Measurements from ENCODE around the gene CAMK1G. TPM values are rescaled to one million over a fixed set of nuclear protein-coding genes. Genes with fewer than 3 reads are reported as not detected.

Gene CAMK1G
- total RNA-seq, 2 donors from 2014 or later: 0.55 to 2.1 TPM

DNA sequence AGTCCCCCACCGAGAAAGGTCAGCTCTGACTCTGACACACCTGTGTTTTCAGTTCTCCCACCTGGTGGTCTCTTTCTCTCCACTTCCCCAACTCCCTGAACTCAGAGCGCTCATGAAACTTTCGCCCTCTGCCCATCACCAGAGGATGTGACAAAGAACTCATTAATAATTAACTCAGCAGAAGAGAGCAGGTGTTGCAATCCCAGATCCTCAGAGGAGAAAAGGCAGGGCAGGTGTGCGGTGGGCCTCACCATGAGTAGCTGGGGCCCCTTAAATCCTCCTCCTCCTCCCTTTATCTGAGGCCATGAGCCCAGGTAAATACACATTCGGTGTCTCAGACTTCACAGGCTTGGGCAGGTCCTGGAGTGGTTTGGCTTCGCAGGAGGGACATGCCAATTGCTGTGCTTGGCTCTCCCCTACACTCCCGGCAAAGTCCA is 70.4 kb downstream of the CAMK1G start:
- no peaks in the 10 kb centered on the region for H3K36me3 ChIP-seq (ENCODE audit: control insufficient read depth, insufficient read depth, low read length)
- DNase-seq: no peak
- TF ChIP-seq, protein P1, sequence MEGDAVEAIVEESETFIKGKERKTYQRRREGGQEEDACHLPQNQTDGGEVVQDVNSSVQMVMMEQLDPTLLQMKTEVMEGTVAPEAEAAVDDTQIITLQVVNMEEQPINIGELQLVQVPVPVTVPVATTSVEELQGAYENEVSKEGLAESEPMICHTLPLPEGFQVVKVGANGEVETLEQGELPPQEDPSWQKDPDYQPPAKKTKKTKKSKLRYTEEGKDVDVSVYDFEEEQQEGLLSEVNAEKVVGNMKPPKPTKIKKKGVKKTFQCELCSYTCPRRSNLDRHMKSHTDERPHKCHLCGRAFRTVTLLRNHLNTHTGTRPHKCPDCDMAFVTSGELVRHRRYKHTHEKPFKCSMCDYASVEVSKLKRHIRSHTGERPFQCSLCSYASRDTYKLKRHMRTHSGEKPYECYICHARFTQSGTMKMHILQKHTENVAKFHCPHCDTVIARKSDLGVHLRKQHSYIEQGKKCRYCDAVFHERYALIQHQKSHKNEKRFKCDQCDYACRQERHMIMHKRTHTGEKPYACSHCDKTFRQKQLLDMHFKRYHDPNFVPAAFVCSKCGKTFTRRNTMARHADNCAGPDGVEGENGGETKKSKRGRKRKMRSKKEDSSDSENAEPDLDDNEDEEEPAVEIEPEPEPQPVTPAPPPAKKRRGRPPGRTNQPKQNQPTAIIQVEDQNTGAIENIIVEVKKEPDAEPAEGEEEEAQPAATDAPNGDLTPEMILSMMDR (conservative IDR thresholded peaks at IDR 0.05): no peak
- Mint-ChIP-seq H3K36me3 (ENCODE audit: low read depth) (no peaks in the 10 kb centered on the region), H3K27ac (peak overlapping the region; percentile 87), H3K4me3 (peak overlapping the region; percentile 12), H3K4me1 (peaks cover 47% of the 10 kb centered on the region), H3K27me3 (ENCODE audit: insufficient read depth) (peaks cover 1% of the 10 kb centered on the region), H3K9me3 (no peaks in the 10 kb centered on the region)
- no peak overlapping the region for H3K9ac ChIP-seq (ENCODE audit: extremely low read depth, low read length, poor library complexity, severe bottlenecking)
- no peaks in the 10 kb centered on the region for H3K27me3 ChIP-seq (ENCODE audit: control insufficient read depth, insufficient read depth, low read length, poor library complexity, severe bottlenecking)
- H3K4me3 ChIP-seq (ENCODE audit: low read length): no peak overlapping the region
- WGBS, 2 experiments (ENCODE audit: insufficient coverage in 1 of 2, insufficient read length in 1 of 2): 93% methylated on average over 3 to 7 of the region's 7 CpGs
- no peak overlapping the region for H3K27ac ChIP-seq (ENCODE audit: low read depth, low read length)
- no peaks in the 10 kb centered on the region for H3K9me3 ChIP-seq (ENCODE audit: control insufficient read depth, low read length)
- peaks cover 21% of the 10 kb centered on the region for H3K4me1 ChIP-seq (ENCODE audit: control insufficient read depth, insufficient read depth, low read length)

- DNase-seq: no peak
- Mint-ChIP-seq H3K36me3 (ENCODE audit: low read depth) (no peaks in the 10 kb centered on the region), H3K4me3 (no peak overlapping the region), H3K27me3 (ENCODE audit: insufficient read depth) (peaks cover 1% of the 10 kb centered on the region), H3K4me1 (peaks cover 51% of the 10 kb centered on the region), H3K9me3 (no peaks in the 10 kb centered on the region), H3K27ac (no peak overlapping the region)
- Histone ChIP-seq H3K36me3 (ENCODE audit: control insufficient read depth, insufficient read depth, low read length) (no peaks in the 10 kb centered on the region), H3K9me3 (ENCODE audit: control insufficient read depth, low read length) (no peaks in the 10 kb centered on the region), H3K27ac (ENCODE audit: low read depth, low read length) (no peak overlapping the region), H3K4me3 (ENCODE audit: low read length) (no peak overlapping the region), H3K27me3 (ENCODE audit: control insufficient read depth, insufficient read depth, low read length, poor library complexity, severe bottlenecking) (no peaks in the 10 kb centered on the region), H3K4me1 (ENCODE audit: control insufficient read depth, insufficient read depth, low read length) (peaks cover 21% of the 10 kb centered on the region), H3K9ac (ENCODE audit: extremely low read depth, low read length, poor library complexity, severe bottlenecking) (no peak overlapping the region)
- TF ChIP-seq, protein P1 (conservative IDR thresholded peaks at IDR 0.05): no peak
- 90 to 97% methylated on average over 8 to 9 of the region's 9 CpGs for WGBS, 2 experiments (ENCODE audit: insufficient coverage in 1 of 2, insufficient read length in 1 of 2)
These were observed 72.1 kb downstream of the CAMK1G start for GRCh38 chr1:209655411-209656231.

DNA sequence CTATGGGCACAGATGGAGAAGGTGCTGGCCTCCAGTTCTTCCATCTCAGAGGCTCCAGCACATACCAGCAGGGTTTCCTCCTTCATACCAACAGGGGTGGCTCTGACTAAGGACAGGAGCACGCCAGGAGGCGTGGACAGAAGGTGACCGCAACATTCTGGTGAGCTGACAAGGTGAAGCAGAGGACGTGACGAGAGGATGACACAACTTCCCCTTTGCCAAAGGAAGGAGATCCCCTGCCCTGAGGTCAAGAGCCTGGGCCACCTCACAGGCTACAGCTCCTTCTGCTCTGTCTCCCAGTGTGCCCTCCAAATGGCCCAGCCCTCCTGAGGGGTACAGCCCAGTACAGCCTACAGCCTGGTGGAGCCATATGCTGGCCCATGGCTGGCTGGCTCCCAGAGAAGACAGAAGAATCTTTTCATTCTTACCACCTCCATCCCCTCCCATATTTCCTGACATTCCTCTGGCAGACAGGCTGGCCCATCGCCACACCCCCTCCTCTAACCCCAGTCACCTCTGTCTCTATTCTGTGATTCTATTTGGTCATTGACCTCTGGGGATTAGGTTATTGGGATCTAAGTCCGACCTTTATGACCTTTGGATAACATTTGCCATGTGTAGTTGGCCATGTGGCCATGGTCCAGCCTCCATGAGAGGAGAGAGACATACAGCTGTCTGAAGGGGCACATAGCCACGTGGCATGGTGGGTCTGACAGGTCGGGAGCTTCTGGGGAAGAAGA is 73.8 kb downstream of the CAMK1G start:
- Mint-ChIP-seq H3K4me1 (peaks cover 46% of the 10 kb centered on the region), H3K36me3 (ENCODE audit: low read depth) (no peaks in the 10 kb centered on the region), H3K27ac (no peak overlapping the region), H3K9me3 (no peaks in the 10 kb centered on the region), H3K4me3 (no peak overlapping the region), H3K27me3 (ENCODE audit: insufficient read depth) (peaks cover 5% of the 10 kb centered on the region)
- Histone ChIP-seq H3K9me3 (ENCODE audit: control insufficient read depth, low read length) (no peaks in the 10 kb centered on the region), H3K27me3 (ENCODE audit: control insufficient read depth, insufficient read depth, low read length, poor library complexity, severe bottlenecking) (peaks cover 6% of the 10 kb centered on the region), H3K4me1 (ENCODE audit: control insufficient read depth, insufficient read depth, low read length) (peaks cover 21% of the 10 kb centered on the region), H3K4me3 (ENCODE audit: low read length) (no peak overlapping the region), H3K9ac (ENCODE audit: extremely low read depth, low read length, poor library complexity, severe bottlenecking) (no peak overlapping the region), H3K36me3 (ENCODE audit: control insufficient read depth, insufficient read depth, low read length) (no peaks in the 10 kb centered on the region), H3K27ac (ENCODE audit: low read depth, low read length) (no peak overlapping the region)
- TF ChIP-seq, protein P1 (conservative IDR thresholded peaks at IDR 0.05): no peak
- 83 to 96% methylated on average over 4 to 9 of the region's 9 CpGs for WGBS, 2 experiments (ENCODE audit: insufficient coverage in 1 of 2, insufficient read length in 1 of 2)
- no peak for DNase-seq
